Osteoblast (primary cell): Measurements from ENCODE around the gene SLC38A7. TPM values are rescaled to one million over a fixed set of nuclear protein-coding genes. Genes with fewer than 3 reads are reported as not detected.
A peak's percentile ranks its signal among the peaks of the same experiment; 100 is the strongest.

Experiments
- DNase-seq: peaks from one replicate; pipeline ENCODE4 v3.0.0; 2011; ENCODE audit warnings: low spot score, mixed read lengths; ENCODE audit not compliant: insufficient read length; ENCODE audit errors: missing footprints
- H2AFZ ChIP-seq: 2 replicates; pipeline ENCODE4 v1.6.0; 2011; ENCODE audit warnings: mild to moderate bottlenecking, low read length
- H3K27ac ChIP-seq: 2 replicates; pipeline ENCODE4 v1.5.1; 2011; ENCODE audit warnings: mild to moderate bottlenecking, low read depth, low read length, moderate library complexity
- H3K27me3 ChIP-seq: 2 replicates; pipeline ENCODE4 v1.6.0; 2012; ENCODE audit warnings: mild to moderate bottlenecking, control low read depth, inconsistent platforms, low read length, moderate library complexity; ENCODE audit not compliant: insufficient read depth
- H3K36me3 ChIP-seq: 2 replicates; pipeline ENCODE4 v1.5.1; 2011; ENCODE audit warnings: mild to moderate bottlenecking, low read length, control low read depth, moderate library complexity; ENCODE audit not compliant: insufficient read depth
- H3K4me1 ChIP-seq: 2 replicates; pipeline ENCODE4 v1.5.1; 2011; ENCODE audit warnings: mild to moderate bottlenecking, low read length, control low read depth, moderate library complexity; ENCODE audit not compliant: insufficient read depth
- H3K4me2 ChIP-seq: 2 replicates; pipeline ENCODE4 v1.6.0; 2011; ENCODE audit warnings: mild to moderate bottlenecking, low read length; ENCODE audit not compliant: insufficient read depth
- H3K4me3 ChIP-seq: fragments of 200-600 bp; sonication (generic); 3 replicates; pipeline ENCODE4 v1.5.1; 2012; ENCODE audit warnings: mild to moderate bottlenecking, low read length, inconsistent platforms; ENCODE audit not compliant: insufficient read depth
- H3K79me2 ChIP-seq: 2 replicates; pipeline ENCODE4 v1.6.0; 2012; ENCODE audit warnings: mild to moderate bottlenecking, low read length, control low read depth, inconsistent platforms; ENCODE audit not compliant: insufficient read depth
- H3K9me3 ChIP-seq: 2 replicates; pipeline ENCODE4 v1.5.1; 2011; ENCODE audit warnings: low read depth, low read length, control low read depth
- H4K20me1 ChIP-seq: 2 replicates; pipeline ENCODE4 v1.6.0; 2012; ENCODE audit warnings: mild to moderate bottlenecking, low read length, control low read depth; ENCODE audit not compliant: insufficient read depth
- CTCF ChIP-seq: IDR thresholded peaks from 2 replicates; pipeline ENCODE4 v1.5.1; 2011; ENCODE audit warnings: mild to moderate bottlenecking, low read depth, low read length, moderate library complexity; ENCODE audit errors: extremely low read depth
- total RNA-seq: library from RNA; depleted of rRNA; stranded (reverse); fragments of >200 nt; gene quantifications from 2 replicates; pipeline ENCODE4 v1.2.3, GENCODE V29; 2012

SLC38A7 gene
- total RNA-seq, 1 donor = 65.1 TPM

- peak; percentile 87 for DNase-seq
- Histone ChIP-seq H3K79me2 (peaks cover 59% of the 10 kb centered on the region), H2AFZ (peak overlapping the region; percentile 6), H3K4me2 (peak overlapping the region; percentile 93), H3K27me3 (no peaks in the 10 kb centered on the region), H3K4me3 (peak overlapping the region; percentile 96), H3K4me1 (peaks cover 15% of the 10 kb centered on the region), H3K9me3 (no peaks in the 10 kb centered on the region), H3K27ac (peak overlapping the region; percentile 48), H4K20me1 (peaks cover 22% of the 10 kb centered on the region), H3K36me3 (no peaks in the 10 kb centered on the region)
- TF ChIP-seq CTCF = no peak
Observed at GRCh38 chr16:58732545-58733247, 48.1 kb upstream of the SLC38A7 start.

DNA sequence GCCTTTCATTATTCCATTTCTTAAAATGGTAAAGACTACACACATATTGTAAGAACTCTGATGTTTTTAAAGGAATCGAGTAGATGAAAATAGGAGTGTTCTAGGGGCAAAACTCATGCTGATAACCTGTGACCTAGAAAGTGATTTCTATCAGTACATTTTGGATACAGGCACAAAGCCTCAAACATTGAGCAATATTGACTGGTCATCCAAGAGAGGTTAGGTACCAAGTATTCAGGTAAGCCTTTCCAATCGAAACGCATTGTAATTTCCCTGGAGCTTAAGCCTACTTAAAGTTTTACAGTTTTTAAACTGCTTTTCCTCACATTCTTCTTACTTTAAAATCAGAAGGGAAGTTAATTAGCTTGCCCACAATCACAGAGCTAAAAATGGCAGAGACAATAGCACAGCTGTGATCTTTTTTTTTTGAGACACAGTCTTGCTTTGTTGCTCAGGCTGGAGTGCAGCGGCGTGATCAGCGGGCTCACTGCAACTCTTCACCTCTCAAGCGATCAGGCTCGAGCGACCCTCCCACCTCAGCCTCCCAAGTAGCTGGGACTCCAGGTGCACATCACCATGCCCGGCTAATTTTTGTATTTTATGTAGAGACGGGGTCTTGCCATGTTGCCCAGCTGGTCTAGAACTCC, 46.3 kb upstream of the SLC38A7 start:
- TF ChIP-seq CTCF = no peak
- Histone ChIP-seq H3K9me3 (no peaks in the 10 kb centered on the region), H3K79me2 (peaks cover 67% of the 10 kb centered on the region), H4K20me1 (peaks cover 22% of the 10 kb centered on the region), H3K4me3 (no peak overlapping the region), H3K27me3 (no peaks in the 10 kb centered on the region), H3K36me3 (no peaks in the 10 kb centered on the region), H2AFZ (no peak overlapping the region), H3K4me1 (peaks cover 15% of the 10 kb centered on the region), H3K4me2 (no peak overlapping the region), H3K27ac (no peak overlapping the region)
- DNase-seq = no peak

- Histone ChIP-seq H3K27me3 (no peaks in the 10 kb centered on the region), H4K20me1 (peaks cover 21% of the 10 kb centered on the region), H3K4me3 (no peak overlapping the region), H3K4me1 (peaks cover 5% of the 10 kb centered on the region), H3K4me2 (no peak overlapping the region), H3K79me2 (peaks cover 58% of the 10 kb centered on the region), H2AFZ (no peak overlapping the region), H3K36me3 (peaks cover 7% of the 10 kb centered on the region), H3K9me3 (no peaks in the 10 kb centered on the region), H3K27ac (no peak overlapping the region)
- DNase-seq = no peak
- TF ChIP-seq CTCF = no peak
Observed at GRCh38 chr16:58727796-58728568, 43.4 kb upstream of the SLC38A7 start.
